Suprapubic skin (tissue), 4 donors: Measurements from ENCODE around the gene RASA3. TPM values are rescaled to one million over a fixed set of nuclear protein-coding genes. Genes with fewer than 3 reads are reported as not detected.
"Not testable (repeated sequence)": the region's sequence is repeated elsewhere in the genome, so short reads cannot be mapped to it uniquely, and the experiment has no call there.

Source experiments
- DNase-seq, 2 donors: peaks; one replicate each; pipeline ENCODE4 v3.0.0-alpha.2; 2019; ENCODE audit warnings: low spot score in 2 of 2
- H3K27ac ChIP-seq: fragments of 200-600 bp; sonication (generic); one replicate; pipeline ENCODE4 v1.5.1; 2019
- H3K27me3 ChIP-seq: fragments of 200-600 bp; sonication (generic); one replicate; pipeline ENCODE4 v1.5.1; 2019
- H3K36me3 ChIP-seq: fragments of 200-600 bp; sonication (generic); one replicate; pipeline ENCODE4 v1.5.1; 2019
- H3K4me1 ChIP-seq: fragments of 200-600 bp; sonication (generic); one replicate; pipeline ENCODE4 v1.5.1; 2019
- H3K4me3 ChIP-seq: fragments of 200-600 bp; sonication (generic); one replicate; pipeline ENCODE4 v1.5.1; 2019; ENCODE audit warnings: mild to moderate bottlenecking
- H3K9me3 ChIP-seq: fragments of 200-600 bp; sonication (generic); one replicate; pipeline ENCODE4 v1.5.1; 2019
- EP300 ChIP-seq: sonication (generic); formaldehyde crosslinking; IDR thresholded peaks from one replicate; pipeline ENCODE4 v1.6.1; 2017; ENCODE audit warnings: antibody characterized with exemption
- POLR2A ChIP-seq, 2 donors: fragments of 450-650 bp; IDR thresholded peaks; one replicate each; pipeline ENCODE4 v1.6.1; 2017; ENCODE audit warnings: antibody characterized with exemption in 2 of 2, mild to moderate bottlenecking in 2 of 2, moderate library complexity in 2 of 2
- POLR2AphosphoS5 ChIP-seq, 3 donors: sonication (generic); formaldehyde crosslinking; IDR thresholded peaks; one replicate each; pipeline ENCODE4 v1.6.1; 2017; ENCODE audit warnings: antibody characterized with exemption in 3 of 3
- WGBS: methylation state at CpG from one replicate; pipeline ENCODE4 v1.1.5; 2018; 5-methylcytosine and 5-hydroxymethylcytosine counted together
- total RNA-seq, 4 donors: library from RNA; depleted of rRNA; stranded (reverse); fragments of >200 nt; gene quantifications; one replicate each; pipeline ENCODE4 v1.1.0, GENCODE V29; 2016
- TF ChIP-seq, protein P1 (sequence below), 2 donors: fragments of 200-600 bp in 1 of 2; fragments of 450-650 bp in 1 of 2; sonication (generic) in 1 of 2; IDR thresholded peaks; one replicate each; pipeline ENCODE4 v1.5.1; 2016 to 2019; ENCODE audit warnings: antibody characterized with exemption in 2 of 2, mild to moderate bottlenecking in 1 of 2, moderate library complexity in 1 of 2

RASA3 gene, protein sequence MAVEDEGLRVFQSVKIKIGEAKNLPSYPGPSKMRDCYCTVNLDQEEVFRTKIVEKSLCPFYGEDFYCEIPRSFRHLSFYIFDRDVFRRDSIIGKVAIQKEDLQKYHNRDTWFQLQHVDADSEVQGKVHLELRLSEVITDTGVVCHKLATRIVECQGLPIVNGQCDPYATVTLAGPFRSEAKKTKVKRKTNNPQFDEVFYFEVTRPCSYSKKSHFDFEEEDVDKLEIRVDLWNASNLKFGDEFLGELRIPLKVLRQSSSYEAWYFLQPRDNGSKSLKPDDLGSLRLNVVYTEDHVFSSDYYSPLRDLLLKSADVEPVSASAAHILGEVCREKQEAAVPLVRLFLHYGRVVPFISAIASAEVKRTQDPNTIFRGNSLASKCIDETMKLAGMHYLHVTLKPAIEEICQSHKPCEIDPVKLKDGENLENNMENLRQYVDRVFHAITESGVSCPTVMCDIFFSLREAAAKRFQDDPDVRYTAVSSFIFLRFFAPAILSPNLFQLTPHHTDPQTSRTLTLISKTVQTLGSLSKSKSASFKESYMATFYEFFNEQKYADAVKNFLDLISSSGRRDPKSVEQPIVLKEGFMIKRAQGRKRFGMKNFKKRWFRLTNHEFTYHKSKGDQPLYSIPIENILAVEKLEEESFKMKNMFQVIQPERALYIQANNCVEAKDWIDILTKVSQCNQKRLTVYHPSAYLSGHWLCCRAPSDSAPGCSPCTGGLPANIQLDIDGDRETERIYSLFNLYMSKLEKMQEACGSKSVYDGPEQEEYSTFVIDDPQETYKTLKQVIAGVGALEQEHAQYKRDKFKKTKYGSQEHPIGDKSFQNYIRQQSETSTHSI
- total RNA-seq = 10 to 100 TPM; 15.3 to 37.1 (median 16.4) TPM

DNA sequence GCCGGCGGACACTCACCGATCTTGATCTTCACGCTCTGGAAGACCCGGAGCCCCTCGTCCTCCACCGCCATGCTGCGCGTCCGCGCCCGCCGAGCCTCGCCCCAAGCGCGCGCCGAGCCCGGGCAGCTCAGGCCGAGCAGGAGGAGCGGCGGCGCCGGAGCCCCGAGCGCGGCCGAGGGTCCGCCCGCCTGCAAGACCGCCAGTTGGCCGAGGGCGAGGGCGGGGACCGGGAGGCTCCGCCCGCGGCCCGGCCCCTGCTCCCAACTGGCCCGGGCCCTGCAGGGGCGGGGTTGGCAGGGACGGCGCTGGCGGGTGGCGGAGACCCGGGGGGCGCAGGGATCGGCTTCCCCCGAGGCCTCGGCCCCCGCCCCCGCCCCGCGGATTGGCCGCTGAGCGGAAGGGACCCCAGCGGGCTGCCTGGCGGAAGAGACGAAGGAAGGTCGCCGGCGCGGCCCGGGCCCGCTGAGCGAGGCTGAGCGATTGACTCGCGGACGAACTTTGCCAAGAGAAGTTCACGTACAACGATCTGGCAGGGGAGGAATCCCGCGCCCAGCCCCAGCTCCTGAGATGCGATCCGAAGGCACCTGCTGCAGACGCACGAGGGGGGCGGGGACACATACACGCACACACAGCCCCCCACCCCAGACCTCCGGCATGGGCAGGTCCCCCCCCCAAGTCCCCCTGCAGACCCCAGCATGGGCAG is at the start of gene RASA3:
Gene RASA3 (minus strand): TSS at position 205 of the 703 bp plus-strand sequence. CDS start 134 bp downstream, at position 71.
- Histone ChIP-seq H3K4me3 (peak within 1 kb of the TSS; percentile 90), H3K36me3 (no peaks in the 10 kb centered on the region), H3K9me3 (no peaks in the 10 kb centered on the region), H3K4me1 (peaks cover 41% of the 10 kb centered on the region), H3K27me3 (no peaks in the 10 kb centered on the region), H3K27ac (peak within 1 kb of the TSS; percentile 83)
- peak in 1 of 2 donors; percentile 42 for TF ChIP-seq POLR2A (IDR thresholded peaks at IDR 0.05)
- TF ChIP-seq, protein P1, sequence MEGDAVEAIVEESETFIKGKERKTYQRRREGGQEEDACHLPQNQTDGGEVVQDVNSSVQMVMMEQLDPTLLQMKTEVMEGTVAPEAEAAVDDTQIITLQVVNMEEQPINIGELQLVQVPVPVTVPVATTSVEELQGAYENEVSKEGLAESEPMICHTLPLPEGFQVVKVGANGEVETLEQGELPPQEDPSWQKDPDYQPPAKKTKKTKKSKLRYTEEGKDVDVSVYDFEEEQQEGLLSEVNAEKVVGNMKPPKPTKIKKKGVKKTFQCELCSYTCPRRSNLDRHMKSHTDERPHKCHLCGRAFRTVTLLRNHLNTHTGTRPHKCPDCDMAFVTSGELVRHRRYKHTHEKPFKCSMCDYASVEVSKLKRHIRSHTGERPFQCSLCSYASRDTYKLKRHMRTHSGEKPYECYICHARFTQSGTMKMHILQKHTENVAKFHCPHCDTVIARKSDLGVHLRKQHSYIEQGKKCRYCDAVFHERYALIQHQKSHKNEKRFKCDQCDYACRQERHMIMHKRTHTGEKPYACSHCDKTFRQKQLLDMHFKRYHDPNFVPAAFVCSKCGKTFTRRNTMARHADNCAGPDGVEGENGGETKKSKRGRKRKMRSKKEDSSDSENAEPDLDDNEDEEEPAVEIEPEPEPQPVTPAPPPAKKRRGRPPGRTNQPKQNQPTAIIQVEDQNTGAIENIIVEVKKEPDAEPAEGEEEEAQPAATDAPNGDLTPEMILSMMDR (IDR thresholded peaks at IDR 0.05) = no peak
- peak in 1 of 2 donors; percentile 83 for DNase-seq
- no CpG with 5 or more reads among the region's 81 CpGs for WGBS

GRCh38 chr13:114179087-114179658 is 46.8 kb upstream of the RASA3 start, which contains the start of gene CFAP97D2:
CFAP97D2 (plus strand) TSS chr13:114179257; CDS start chr13:114179331, 74 bp downstream.
- H3K4me1 ChIP-seq = no peaks in the 10 kb centered on the region
- H3K4me3 ChIP-seq = no peak within 1 kb of the TSS
- peaks cover 8% of the 10 kb centered on the region for H3K27me3 ChIP-seq
- 58% methylated on average over 13 of the region's 13 CpGs for WGBS
- TF ChIP-seq EP300 (no peak), POLR2AphosphoS5 (IDR thresholded peaks at IDR 0.05) (no peak), POLR2A (IDR thresholded peaks at IDR 0.05) (no peak)
- TF ChIP-seq, protein P1 (IDR thresholded peaks at IDR 0.05) = no peak
- no peak for DNase-seq
- H3K27ac ChIP-seq = no peak within 1 kb of the TSS
- no peaks in the 10 kb centered on the region for H3K9me3 ChIP-seq
- H3K36me3 ChIP-seq = no peaks in the 10 kb centered on the region

GRCh38 chr13:114177245-114178010 is 45.0 kb upstream of the RASA3 start:
- Histone ChIP-seq H3K4me1 (no peaks in the 10 kb centered on the region), H3K9me3 (no peaks in the 10 kb centered on the region), H3K36me3 (no peaks in the 10 kb centered on the region), H3K4me3 (no peak overlapping the region), H3K27ac (no peak overlapping the region), H3K27me3 (peaks cover 8% of the 10 kb centered on the region)
- 44% methylated on average over 12 of the region's 12 CpGs for WGBS
- TF ChIP-seq EP300 (no peak), POLR2A (IDR thresholded peaks at IDR 0.05) (no peak)
- no peak for DNase-seq

DNA sequence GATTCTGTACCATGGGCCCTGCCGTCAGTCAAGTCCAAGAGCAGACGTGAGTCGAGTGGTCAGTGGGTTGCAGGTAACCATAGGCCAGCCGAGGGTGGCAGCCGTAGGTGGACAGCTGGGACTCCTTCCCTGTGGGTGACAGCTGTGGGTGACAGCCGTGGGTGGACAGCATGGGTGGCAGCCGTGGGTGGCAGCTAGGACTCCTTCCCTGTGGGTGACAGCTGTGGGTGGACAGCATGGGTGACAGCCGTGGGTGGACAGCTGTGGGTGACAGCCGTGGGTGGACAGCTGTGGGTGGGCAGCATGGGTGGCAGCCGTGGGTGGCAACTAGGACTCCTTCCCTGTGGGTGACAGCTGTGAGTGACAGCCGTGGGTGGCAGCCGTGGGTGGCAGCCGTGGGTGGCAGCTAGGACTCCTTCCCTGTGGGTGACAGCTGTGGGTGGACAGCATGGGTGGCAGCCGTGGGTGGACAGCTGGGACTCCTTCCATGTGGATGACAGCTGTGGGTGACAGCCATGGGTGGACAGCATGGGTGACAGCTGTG is 44.0 kb upstream of the RASA3 start:
- not testable (repeated sequence) for H3K36me3 ChIP-seq
- WGBS = 91% methylated on average over 10 of the region's 14 CpGs

GRCh38 chr13:114174529-114174961 is 42.1 kb upstream of the RASA3 start:
- H3K4me1 ChIP-seq = no peaks in the 10 kb centered on the region
- no peak for DNase-seq
- WGBS = 59% methylated on average over 3 of the region's 3 CpGs
- no peaks in the 10 kb centered on the region for H3K9me3 ChIP-seq
- no peak overlapping the region for H3K27ac ChIP-seq
- TF ChIP-seq, protein P1 (IDR thresholded peaks at IDR 0.05) = no peak
- no peaks in the 10 kb centered on the region for H3K36me3 ChIP-seq
- H3K27me3 ChIP-seq = peaks cover under 1% of the 10 kb centered on the region
- H3K4me3 ChIP-seq = no peak overlapping the region

More for the DNA sequence above, 44.0 kb upstream of the RASA3 start:
- DNase-seq, H3K9me3 ChIP-seq, H3K27ac ChIP-seq, H3K4me1 ChIP-seq, H3K27me3 ChIP-seq, H3K4me3 ChIP-seq: not testable (repeated sequence)
